ENCODE data around the gene AHCYL1. TPM values are rescaled to one million over a fixed set of nuclear protein-coding genes. Genes with fewer than 3 reads are reported as not detected.

The AHCYL1 gene
- total and polyA plus RNA-seq, 2 donors (not counting 1 experiment from before 2014, with no cell fraction given) = 24.3 to 51.4 TPM

GRCh38 chr1:109997204-109997866 lies 12.8 kb downstream of the AHCYL1 start:
- POLR2A ChIA-PET = no interaction called here

More at GRCh38 chr1:109997204-109997866, 12.8 kb downstream of the AHCYL1 start:
- DNase-seq = no peak
- Mint-ChIP-seq H3K9me3 (ENCODE audit: insufficient read depth) (no peaks in the 10 kb centered on the region), H3K27ac (no peak overlapping the region), H3K27me3 (no peaks in the 10 kb centered on the region), H3K4me3 (no peak overlapping the region), H3K4me1 (peaks cover 3% of the 10 kb centered on the region)
- WGBS (ENCODE audit: insufficient coverage) = 100% methylated on average over 3 of the region's 7 CpGs
- Histone ChIP-seq H3K9ac (ENCODE audit: low read length) (no peak overlapping the region), H3K4me2 (replicated peaks; ENCODE audit: low read depth, low read length, poor library complexity, severe bottlenecking) (no peak overlapping the region), H3K27me3 (replicated peaks in 1 of 4; ENCODE audit: control extremely low read depth in 1 of 4, control insufficient read depth in 3 of 4, insufficient read depth in 4 of 4, low read length in 3 of 4) (no peaks in the 10 kb centered on the region), H3K36me3 (replicated peaks in 1 of 2; ENCODE audit: control extremely low read depth in 1 of 2, control insufficient read depth in 1 of 2, extremely low read depth in 1 of 2, insufficient read depth in 2 of 2, low read length in 1 of 2) (peaks cover 8 to 12% of the 10 kb centered on the region in 2 experiments), H4K20me1 (ENCODE audit: control insufficient read depth, insufficient read depth, low read length, poor library complexity, severe bottlenecking) (peaks cover 29% of the 10 kb centered on the region), H3K9me3 (ENCODE audit: control extremely low read depth in 1 of 3, control insufficient read depth in 2 of 3, insufficient read depth in 1 of 3, low read length in 2 of 3) (no peaks in the 10 kb centered on the region), H3K4me3 (ENCODE audit: control extremely low read depth in 1 of 5, extremely low read depth in 1 of 5, insufficient read depth in 1 of 5, low read depth in 2 of 5, low read length in 4 of 5) (no peak overlapping the region), H3K4me1 (ENCODE audit: control insufficient read depth in 2 of 2, insufficient read depth in 2 of 2, low read length in 2 of 2) (no peaks in the 10 kb centered on the region), H3K79me2 (ENCODE audit: control insufficient read depth, insufficient read depth, low read length) (peaks cover 50% of the 10 kb centered on the region), H3K27ac (ENCODE audit: low read length in 2 of 2) (no peak overlapping the region), H2AFZ (ENCODE audit: insufficient read depth, low read depth, low read length, poor library complexity, severe bottlenecking) (no peak overlapping the region)
- no peak for ATAC-seq (ENCODE audit: low read depth)
- CTCF ChIA-PET = interaction anchor here (2.1 kb wide), 1 partner anchor 13 kb away, joined by 11 read pairs; no protein-coding TSS in a partner anchor
- TF ChIP-seq CTCF (IDR thresholded peaks at IDR 0.05) (no peak), EZH2 (IDR thresholded peaks at IDR 0.05; ENCODE audit: borderline replicate concordance, insufficient read depth, low read depth, low read length, poor library complexity, severe bottlenecking) (no peak)
- intact Hi-C loops (cut with micrococcal nuclease) = no loop called here

All from B cell (primary cell).